Neural progenitor cell (in vitro differentiated cells): ENCODE data around the gene IL20RB. TPM values are rescaled to one million over a fixed set of nuclear protein-coding genes. Genes with fewer than 3 reads are reported as not detected.

Source experiments
- DNase-seq: peaks from one replicate; pipeline ENCODE4 v3.0.0-alpha.2; 2016; ENCODE audit warnings: low spot score
- H2AFZ ChIP-seq: fragments of 200-600 bp; sonication (generic); replicated peaks from 2 replicates; pipeline ENCODE4 v1.6.1; 2016; ENCODE audit warnings: antibody characterized with exemption
- H3F3A ChIP-seq: fragments of 200-600 bp; sonication (generic); 2 replicates; pipeline ENCODE4 v1.6.1; 2016; ENCODE audit warnings: antibody characterized with exemption, low read depth
- H3K27ac ChIP-seq: fragments of 200-600 bp; sonication (generic); 2 replicates; pipeline ENCODE4 v1.5.1; 2016; ENCODE audit warnings: mild to moderate bottlenecking
- H3K27me3 ChIP-seq: fragments of 200-600 bp; sonication (generic); 2 replicates; pipeline ENCODE4 v1.6.1; 2016; ENCODE audit warnings: mild to moderate bottlenecking, moderate library complexity
- H3K36me3 ChIP-seq: fragments of 200-600 bp; sonication (generic); 2 replicates; pipeline ENCODE4 v1.5.1; 2016
- H3K4me1 ChIP-seq: fragments of 200-600 bp; sonication (generic); 2 replicates; pipeline ENCODE4 v1.6.1; 2016; ENCODE audit warnings: mixed run types
- H3K4me2 ChIP-seq: fragments of 200-600 bp; sonication (generic); 2 replicates; pipeline ENCODE4 v1.6.1; 2016
- H3K4me3 ChIP-seq: fragments of 200-600 bp; sonication (generic); 2 replicates; pipeline ENCODE4 v1.5.1; 2016
- H3K79me2 ChIP-seq: fragments of 200-600 bp; sonication (generic); 2 replicates; pipeline ENCODE4 v1.6.1; 2016; ENCODE audit warnings: low read depth
- H3K9ac ChIP-seq: fragments of 200-600 bp; sonication (generic); 2 replicates; pipeline ENCODE4 v1.6.1; 2016
- H3K9me3 ChIP-seq: fragments of 200-600 bp; sonication (generic); 2 replicates; pipeline ENCODE4 v1.5.1; 2016; ENCODE audit warnings: low read depth
- H4K20me1 ChIP-seq: fragments of 200-600 bp; sonication (generic); 2 replicates; pipeline ENCODE4 v1.6.1; 2016; ENCODE audit warnings: low read depth
- H3K27ac Mint-ChIP-seq: 3 replicates; pipeline ENCODE4 v1.8.0; 2021; ENCODE audit warnings: mixed read lengths
- H3K27me3 Mint-ChIP-seq: 2 replicates; pipeline ENCODE4 v1.8.0; 2022; ENCODE audit warnings: low read depth, mild to moderate bottlenecking, inconsistent platforms, moderate library complexity, mixed read lengths; ENCODE audit not compliant: insufficient read depth
- H3K36me3 Mint-ChIP-seq: 3 replicates; pipeline ENCODE4 v1.8.0; 2021; ENCODE audit warnings: mixed read lengths
- H3K4me1 Mint-ChIP-seq: 3 replicates; pipeline ENCODE4 v1.8.0; 2021; ENCODE audit warnings: mixed read lengths
- H3K4me3 Mint-ChIP-seq: 3 replicates; pipeline ENCODE4 v1.8.0; 2021; ENCODE audit warnings: mild to moderate bottlenecking, moderate library complexity, mixed read lengths
- H3K9me3 Mint-ChIP-seq: 3 replicates; pipeline ENCODE4 v1.8.0; 2020; ENCODE audit warnings: mixed read lengths
- EZH2 ChIP-seq: fragments of 200-600 bp; sonication (generic); IDR thresholded peaks from 2 replicates; pipeline ENCODE4 v1.6.1; 2017; ENCODE audit warnings: antibody characterized with exemption, mild to moderate bottlenecking, moderate library complexity
- EZH2phosphoT487 ChIP-seq: fragments of 200-600 bp; sonication (generic); IDR thresholded peaks from 2 replicates; pipeline ENCODE4 v1.6.1; 2017; ENCODE audit warnings: antibody characterized with exemption
- total RNA-seq: library from RNA; depleted of rRNA; stranded (reverse); fragments of >200 nt; gene quantifications from 2 replicates; pipeline ENCODE4 v1.2.3, GENCODE V29; 2015; ENCODE audit warnings: low replicate concordance
- TF ChIP-seq, protein P1 (sequence below): fragments of 200-600 bp; sonication (generic); IDR thresholded peaks from 2 replicates; pipeline ENCODE4 v1.5.1; 2017; ENCODE audit warnings: antibody characterized with exemption, mild to moderate bottlenecking

Gene IL20RB
- total RNA-seq, 1 donor from 2014 or later: 2.5 TPM

DNA sequence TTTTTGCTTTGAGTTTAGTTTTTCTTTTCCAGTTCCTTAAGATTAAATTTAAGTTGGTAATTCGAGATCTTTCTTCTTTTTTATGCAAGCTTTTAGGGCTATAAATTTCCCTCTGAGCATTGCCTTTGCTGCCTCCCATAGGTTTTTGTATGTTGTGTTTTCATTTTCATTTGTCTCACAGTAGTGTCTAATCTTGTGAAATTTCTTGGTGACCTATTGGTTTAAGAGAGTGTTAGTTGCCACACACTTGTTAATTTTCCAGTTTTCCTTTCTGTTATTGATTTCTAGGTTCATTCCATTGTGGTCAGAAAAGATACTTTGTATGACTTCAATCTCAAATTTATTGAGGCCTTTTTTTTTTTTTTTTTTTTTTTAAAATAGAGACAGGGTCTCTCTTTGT is 18.3 kb upstream of the IL20RB start:
- H3K27ac Mint-ChIP-seq: no peak overlapping the region
- H3K9me3 ChIP-seq: no peaks in the 10 kb centered on the region
- peaks cover 40% of the 10 kb centered on the region for H3K36me3 Mint-ChIP-seq
- H3K36me3 ChIP-seq: no peaks in the 10 kb centered on the region
- no peaks in the 10 kb centered on the region for H3F3A ChIP-seq
- DNase-seq: no peak
- no peaks in the 10 kb centered on the region for H3K4me1 Mint-ChIP-seq
- H3K79me2 ChIP-seq: peaks cover 59% of the 10 kb centered on the region
- H3K9ac ChIP-seq: no peak overlapping the region
- no peak overlapping the region for H3K4me2 ChIP-seq
- H3K9me3 Mint-ChIP-seq: peaks cover 26% of the 10 kb centered on the region
- TF ChIP-seq EZH2: no peak
- TF ChIP-seq, protein P1, sequence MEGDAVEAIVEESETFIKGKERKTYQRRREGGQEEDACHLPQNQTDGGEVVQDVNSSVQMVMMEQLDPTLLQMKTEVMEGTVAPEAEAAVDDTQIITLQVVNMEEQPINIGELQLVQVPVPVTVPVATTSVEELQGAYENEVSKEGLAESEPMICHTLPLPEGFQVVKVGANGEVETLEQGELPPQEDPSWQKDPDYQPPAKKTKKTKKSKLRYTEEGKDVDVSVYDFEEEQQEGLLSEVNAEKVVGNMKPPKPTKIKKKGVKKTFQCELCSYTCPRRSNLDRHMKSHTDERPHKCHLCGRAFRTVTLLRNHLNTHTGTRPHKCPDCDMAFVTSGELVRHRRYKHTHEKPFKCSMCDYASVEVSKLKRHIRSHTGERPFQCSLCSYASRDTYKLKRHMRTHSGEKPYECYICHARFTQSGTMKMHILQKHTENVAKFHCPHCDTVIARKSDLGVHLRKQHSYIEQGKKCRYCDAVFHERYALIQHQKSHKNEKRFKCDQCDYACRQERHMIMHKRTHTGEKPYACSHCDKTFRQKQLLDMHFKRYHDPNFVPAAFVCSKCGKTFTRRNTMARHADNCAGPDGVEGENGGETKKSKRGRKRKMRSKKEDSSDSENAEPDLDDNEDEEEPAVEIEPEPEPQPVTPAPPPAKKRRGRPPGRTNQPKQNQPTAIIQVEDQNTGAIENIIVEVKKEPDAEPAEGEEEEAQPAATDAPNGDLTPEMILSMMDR: no peak
- no peak for TF ChIP-seq EZH2phosphoT487
- no peak overlapping the region for H2AFZ ChIP-seq
- no peak overlapping the region for H3K27ac ChIP-seq
- H4K20me1 ChIP-seq: peaks cover 14% of the 10 kb centered on the region
- H3K27me3 Mint-ChIP-seq: no peaks in the 10 kb centered on the region
- peaks cover 11% of the 10 kb centered on the region for H3K4me1 ChIP-seq
- no peak overlapping the region for H3K4me3 Mint-ChIP-seq
- H3K4me3 ChIP-seq: no peak overlapping the region
- no peaks in the 10 kb centered on the region for H3K27me3 ChIP-seq

DNA sequence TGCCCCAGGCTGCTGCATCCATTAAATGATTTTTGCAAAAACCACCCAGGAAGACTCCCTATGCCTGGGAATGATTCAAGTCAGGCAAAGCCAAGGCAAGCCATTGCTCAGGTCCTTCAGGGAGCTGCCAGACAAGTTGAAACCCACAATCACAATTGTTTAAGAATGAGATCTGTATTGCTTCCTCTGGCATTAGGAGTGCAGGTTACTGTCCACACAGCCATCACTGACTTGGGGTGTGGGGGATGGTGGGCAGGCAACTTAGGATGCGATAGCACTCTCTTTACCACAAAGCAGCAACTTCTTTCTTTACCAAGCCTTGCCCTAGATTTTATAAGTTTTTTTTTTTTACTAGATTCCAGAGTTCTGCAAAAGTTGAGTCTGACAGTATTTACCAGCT is 15.0 kb upstream of the IL20RB start:
- H3K9me3 Mint-ChIP-seq: peaks cover 6% of the 10 kb centered on the region
- H3K4me3 Mint-ChIP-seq: no peak overlapping the region
- H3F3A ChIP-seq: no peaks in the 10 kb centered on the region
- H3K9ac ChIP-seq: no peak overlapping the region
- no peaks in the 10 kb centered on the region for H3K4me1 Mint-ChIP-seq
- peaks cover 14% of the 10 kb centered on the region for H4K20me1 ChIP-seq
- no peak for DNase-seq
- no peak overlapping the region for H3K27ac Mint-ChIP-seq
- H2AFZ ChIP-seq: no peak overlapping the region
- TF ChIP-seq, protein P1: no peak
- no peak for TF ChIP-seq EZH2
- no peak for TF ChIP-seq EZH2phosphoT487
- H3K27me3 ChIP-seq: no peaks in the 10 kb centered on the region
- H3K27ac ChIP-seq: no peak overlapping the region
- peaks cover 30% of the 10 kb centered on the region for H3K36me3 Mint-ChIP-seq
- H3K27me3 Mint-ChIP-seq: no peaks in the 10 kb centered on the region
- H3K36me3 ChIP-seq: peaks cover 3% of the 10 kb centered on the region
- no peaks in the 10 kb centered on the region for H3K9me3 ChIP-seq
- H3K4me1 ChIP-seq: peaks cover 11% of the 10 kb centered on the region
- no peak overlapping the region for H3K4me2 ChIP-seq
- H3K4me3 ChIP-seq: no peak overlapping the region
- H3K79me2 ChIP-seq: peaks cover 42% of the 10 kb centered on the region

DNA sequence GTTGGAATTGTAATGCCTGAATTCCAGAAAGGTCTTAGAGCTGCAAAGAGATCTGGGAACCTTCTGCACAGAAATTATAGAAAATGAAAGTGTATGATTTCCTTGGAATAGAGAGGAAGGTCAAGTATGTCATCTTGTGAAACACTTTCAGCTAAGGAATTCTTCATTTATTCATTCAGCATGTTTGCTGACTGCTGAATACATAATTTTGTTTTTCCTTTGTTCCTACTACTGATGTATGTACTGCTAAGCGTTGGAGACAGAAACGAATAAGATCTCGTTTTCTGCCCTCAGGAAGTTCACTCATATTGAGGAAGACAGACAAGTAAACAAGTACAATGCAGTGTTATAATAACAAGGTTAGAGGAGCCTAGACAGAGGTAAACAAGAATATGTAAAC is 14.3 kb upstream of the IL20RB start:
- Histone ChIP-seq H3K36me3 (peaks cover 3% of the 10 kb centered on the region), H3K27ac (no peak overlapping the region), H3K27me3 (no peaks in the 10 kb centered on the region), H4K20me1 (peaks cover 14% of the 10 kb centered on the region), H3F3A (no peaks in the 10 kb centered on the region), H3K4me3 (no peak overlapping the region), H2AFZ (no peak overlapping the region), H3K4me2 (no peak overlapping the region), H3K4me1 (peaks cover 11% of the 10 kb centered on the region), H3K9me3 (no peaks in the 10 kb centered on the region), H3K79me2 (peaks cover 36% of the 10 kb centered on the region), H3K9ac (no peak overlapping the region)
- TF ChIP-seq EZH2 (no peak), EZH2phosphoT487 (no peak)
- TF ChIP-seq, protein P1: no peak
- Mint-ChIP-seq H3K27ac (no peak overlapping the region), H3K4me3 (no peak overlapping the region), H3K9me3 (peaks cover under 1% of the 10 kb centered on the region), H3K4me1 (no peaks in the 10 kb centered on the region), H3K27me3 (no peaks in the 10 kb centered on the region), H3K36me3 (peaks cover 27% of the 10 kb centered on the region)
- no peak for DNase-seq

DNA sequence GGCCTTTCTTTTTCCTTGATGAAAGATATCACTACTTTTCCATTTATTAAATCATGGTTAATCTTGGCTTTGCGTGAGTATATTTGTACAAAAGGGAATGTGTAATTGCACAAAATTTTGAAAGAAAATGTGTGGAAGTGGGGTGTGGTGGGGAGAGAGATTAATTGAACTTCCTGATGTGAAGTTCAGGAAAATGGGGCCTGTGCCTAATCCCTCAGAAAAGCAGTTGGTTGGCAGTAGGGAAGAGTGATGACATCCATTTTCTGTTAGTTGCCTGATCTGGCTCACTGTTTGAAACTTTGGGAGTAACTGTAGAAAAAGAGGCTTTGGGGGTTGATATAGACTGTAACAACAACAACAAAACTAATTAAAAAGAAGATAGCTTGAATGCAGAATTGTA is 10.8 kb upstream of the IL20RB start:
- no peaks in the 10 kb centered on the region for H3K9me3 Mint-ChIP-seq
- no peaks in the 10 kb centered on the region for H3K4me1 Mint-ChIP-seq
- peaks cover 14% of the 10 kb centered on the region for H4K20me1 ChIP-seq
- peaks cover 24% of the 10 kb centered on the region for H3K36me3 Mint-ChIP-seq
- H3K79me2 ChIP-seq: peaks cover 12% of the 10 kb centered on the region
- no peak for DNase-seq
- no peaks in the 10 kb centered on the region for H3F3A ChIP-seq
- H3K27ac Mint-ChIP-seq: no peak overlapping the region
- no peaks in the 10 kb centered on the region for H3K27me3 Mint-ChIP-seq
- no peak overlapping the region for H3K4me3 Mint-ChIP-seq
- H3K36me3 ChIP-seq: peaks cover 3% of the 10 kb centered on the region
- H3K4me3 ChIP-seq: no peak overlapping the region
- no peak overlapping the region for H2AFZ ChIP-seq
- no peak overlapping the region for H3K27ac ChIP-seq
- H3K4me2 ChIP-seq: no peak overlapping the region
- no peaks in the 10 kb centered on the region for H3K27me3 ChIP-seq
- no peaks in the 10 kb centered on the region for H3K9me3 ChIP-seq
- no peak overlapping the region for H3K9ac ChIP-seq
- H3K4me1 ChIP-seq: peaks cover 11% of the 10 kb centered on the region
- TF ChIP-seq EZH2phosphoT487: no peak
- TF ChIP-seq EZH2: no peak
- TF ChIP-seq, protein P1: no peak
